ENCODE data around the gene XYLB. TPM values are rescaled to one million over a fixed set of nuclear protein-coding genes. Genes with fewer than 3 reads are reported as not detected.

The XYLB gene
- total RNA-seq, 2 donors from 2014 or later = 4.7 to 6.3 TPM

- peaks cover 2% of the 10 kb centered on the region for H3K9me3 ChIP-seq (ENCODE audit: control insufficient read depth, low read length)
- no peak for DNase-seq
- H3K27ac ChIP-seq (ENCODE audit: low read depth, low read length) = no peak overlapping the region
- peaks cover 4% of the 10 kb centered on the region for H3K36me3 Mint-ChIP-seq (ENCODE audit: low read depth)
- H3K4me1 Mint-ChIP-seq = peaks cover 31% of the 10 kb centered on the region
- H3K4me1 ChIP-seq (ENCODE audit: control insufficient read depth, insufficient read depth, low read length) = peaks cover 9% of the 10 kb centered on the region
- H3K4me3 Mint-ChIP-seq = no peak overlapping the region
- no peak overlapping the region for H3K4me3 ChIP-seq (ENCODE audit: low read length)
- no peaks in the 10 kb centered on the region for H3K27me3 ChIP-seq (ENCODE audit: control insufficient read depth, insufficient read depth, low read length, poor library complexity, severe bottlenecking)
- TF ChIP-seq, protein P1, sequence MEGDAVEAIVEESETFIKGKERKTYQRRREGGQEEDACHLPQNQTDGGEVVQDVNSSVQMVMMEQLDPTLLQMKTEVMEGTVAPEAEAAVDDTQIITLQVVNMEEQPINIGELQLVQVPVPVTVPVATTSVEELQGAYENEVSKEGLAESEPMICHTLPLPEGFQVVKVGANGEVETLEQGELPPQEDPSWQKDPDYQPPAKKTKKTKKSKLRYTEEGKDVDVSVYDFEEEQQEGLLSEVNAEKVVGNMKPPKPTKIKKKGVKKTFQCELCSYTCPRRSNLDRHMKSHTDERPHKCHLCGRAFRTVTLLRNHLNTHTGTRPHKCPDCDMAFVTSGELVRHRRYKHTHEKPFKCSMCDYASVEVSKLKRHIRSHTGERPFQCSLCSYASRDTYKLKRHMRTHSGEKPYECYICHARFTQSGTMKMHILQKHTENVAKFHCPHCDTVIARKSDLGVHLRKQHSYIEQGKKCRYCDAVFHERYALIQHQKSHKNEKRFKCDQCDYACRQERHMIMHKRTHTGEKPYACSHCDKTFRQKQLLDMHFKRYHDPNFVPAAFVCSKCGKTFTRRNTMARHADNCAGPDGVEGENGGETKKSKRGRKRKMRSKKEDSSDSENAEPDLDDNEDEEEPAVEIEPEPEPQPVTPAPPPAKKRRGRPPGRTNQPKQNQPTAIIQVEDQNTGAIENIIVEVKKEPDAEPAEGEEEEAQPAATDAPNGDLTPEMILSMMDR (conservative IDR thresholded peaks at IDR 0.05) = no peak
- no peak overlapping the region for H3K27ac Mint-ChIP-seq
- WGBS, 2 experiments (ENCODE audit: insufficient coverage in 1 of 2, insufficient read length in 1 of 2) = 94 to 95% methylated on average over 7 to 13 of the region's 13 CpGs
- no peaks in the 10 kb centered on the region for H3K27me3 Mint-ChIP-seq (ENCODE audit: insufficient read depth)
- H3K9ac ChIP-seq (ENCODE audit: extremely low read depth, low read length, poor library complexity, severe bottlenecking) = no peak overlapping the region
- H3K9me3 Mint-ChIP-seq = no peaks in the 10 kb centered on the region
- peaks cover 3% of the 10 kb centered on the region for H3K36me3 ChIP-seq (ENCODE audit: control insufficient read depth, insufficient read depth, low read length)
Observed at GRCh38 chr3:38458796-38459498, 112.4 kb downstream of the XYLB start.

DNA sequence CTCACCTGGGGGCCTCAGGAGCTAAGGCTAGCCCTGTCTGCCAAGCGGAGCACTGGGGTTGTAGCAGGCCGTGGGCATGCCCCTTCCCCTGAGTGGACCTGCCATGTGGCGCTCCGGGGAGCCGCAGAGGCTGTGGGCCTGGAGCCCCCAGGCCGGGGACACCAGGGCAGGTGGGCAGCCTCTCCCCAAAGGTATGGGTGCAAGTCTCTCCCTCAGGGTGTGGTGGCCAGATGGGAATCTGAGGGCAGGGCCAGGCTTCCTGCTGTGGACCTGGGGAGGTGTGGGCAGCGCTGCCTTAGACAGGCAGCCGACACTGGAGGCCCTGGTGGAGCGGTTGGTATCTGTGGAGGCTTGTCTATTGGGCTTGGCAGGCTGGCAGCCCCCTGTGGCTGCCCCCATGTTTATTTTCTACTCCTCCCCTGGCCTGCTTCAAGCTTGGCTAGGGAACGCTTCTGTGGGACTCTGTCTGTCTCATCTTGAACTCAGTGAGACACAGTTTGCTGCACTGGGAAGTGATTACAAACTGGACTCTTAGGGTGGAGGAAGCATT is 113.0 kb downstream of the XYLB start:
- Histone ChIP-seq H3K27ac (ENCODE audit: low read depth, low read length) (no peak overlapping the region), H3K4me3 (ENCODE audit: low read length) (no peak overlapping the region), H3K4me1 (ENCODE audit: control insufficient read depth, insufficient read depth, low read length) (peaks cover 9% of the 10 kb centered on the region), H3K36me3 (ENCODE audit: control insufficient read depth, insufficient read depth, low read length) (peaks cover 3% of the 10 kb centered on the region), H3K9me3 (ENCODE audit: control insufficient read depth, low read length) (peaks cover 8% of the 10 kb centered on the region), H3K27me3 (ENCODE audit: control insufficient read depth, insufficient read depth, low read length, poor library complexity, severe bottlenecking) (no peaks in the 10 kb centered on the region), H3K9ac (ENCODE audit: extremely low read depth, low read length, poor library complexity, severe bottlenecking) (peak overlapping the region; percentile 3)
- H3K4me3 Mint-ChIP-seq = no peak overlapping the region
- no peak for DNase-seq
- no peak overlapping the region for H3K27ac Mint-ChIP-seq
- TF ChIP-seq, protein P1 (conservative IDR thresholded peaks at IDR 0.05) = no peak
- H3K27me3 Mint-ChIP-seq (ENCODE audit: insufficient read depth) = no peaks in the 10 kb centered on the region
- WGBS, 2 experiments (ENCODE audit: insufficient coverage in 1 of 2, insufficient read length in 1 of 2) = 94 to 96% methylated on average over 5 to 10 of the region's 10 CpGs
- peaks cover 9% of the 10 kb centered on the region for H3K36me3 Mint-ChIP-seq (ENCODE audit: low read depth)
- H3K4me1 Mint-ChIP-seq = peaks cover 31% of the 10 kb centered on the region
- peaks cover 5% of the 10 kb centered on the region for H3K9me3 Mint-ChIP-seq

DNA sequence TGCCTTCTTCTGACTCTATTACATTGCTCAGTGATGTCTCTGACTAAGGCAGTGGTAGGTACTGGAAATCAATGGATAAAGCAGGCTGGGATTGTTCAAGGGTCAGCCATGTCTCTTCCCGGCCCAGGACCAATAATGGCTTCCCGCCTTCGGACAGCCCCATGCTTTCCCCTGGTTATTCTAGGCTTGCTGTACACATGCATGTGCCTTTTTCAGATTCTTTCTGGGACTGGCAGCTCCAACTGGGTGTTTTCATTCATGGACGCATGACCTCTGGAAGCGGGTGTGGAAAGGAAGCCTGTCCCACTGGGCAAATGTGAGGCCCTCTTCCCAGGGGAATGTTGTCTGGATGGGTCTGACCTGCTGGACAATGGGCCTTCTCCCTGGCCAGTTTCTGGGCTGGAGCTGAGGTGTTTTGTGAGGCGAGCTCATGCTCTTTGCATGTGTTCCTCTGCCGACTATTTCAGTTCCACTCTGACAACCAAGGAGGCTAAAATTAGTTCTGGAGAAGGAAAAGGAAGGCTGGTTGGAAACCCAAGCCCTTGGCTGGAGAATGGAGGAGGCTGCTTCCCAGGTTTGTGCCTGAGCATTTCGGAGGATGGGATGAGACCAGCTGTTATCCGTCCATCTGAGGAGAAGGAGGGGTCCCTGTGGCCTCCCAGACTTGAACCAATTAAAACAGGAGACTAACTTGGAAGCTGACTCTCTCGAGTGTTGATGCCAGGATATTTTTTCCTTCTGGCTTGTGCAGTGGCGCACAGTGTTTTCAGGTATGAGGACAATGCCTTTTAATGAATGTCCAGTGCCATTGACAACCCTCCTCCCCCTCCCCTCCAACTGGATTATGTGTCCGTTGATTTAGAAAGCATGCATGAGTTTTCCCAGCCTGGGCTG is 114.0 kb downstream of the XYLB start:
- peaks cover 10% of the 10 kb centered on the region for H3K9me3 Mint-ChIP-seq
- peaks cover 9% of the 10 kb centered on the region for H3K4me1 ChIP-seq (ENCODE audit: control insufficient read depth, insufficient read depth, low read length)
- peaks cover 3% of the 10 kb centered on the region for H3K36me3 ChIP-seq (ENCODE audit: control insufficient read depth, insufficient read depth, low read length)
- H3K4me3 ChIP-seq (ENCODE audit: low read length) = no peak overlapping the region
- no peak for DNase-seq
- no peak overlapping the region for H3K4me3 Mint-ChIP-seq
- H3K27ac ChIP-seq (ENCODE audit: low read depth, low read length) = no peak overlapping the region
- no peak overlapping the region for H3K27ac Mint-ChIP-seq
- H3K9ac ChIP-seq (ENCODE audit: extremely low read depth, low read length, poor library complexity, severe bottlenecking) = no peak overlapping the region
- TF ChIP-seq, protein P1 (conservative IDR thresholded peaks at IDR 0.05) = no peak
- peaks cover 31% of the 10 kb centered on the region for H3K4me1 Mint-ChIP-seq
- peaks cover 13% of the 10 kb centered on the region for H3K36me3 Mint-ChIP-seq (ENCODE audit: low read depth)
- H3K27me3 ChIP-seq (ENCODE audit: control insufficient read depth, insufficient read depth, low read length, poor library complexity, severe bottlenecking) = no peaks in the 10 kb centered on the region
- H3K9me3 ChIP-seq (ENCODE audit: control insufficient read depth, low read length) = peaks cover 19% of the 10 kb centered on the region
- WGBS, 2 experiments (ENCODE audit: insufficient coverage in 1 of 2, insufficient read length in 1 of 2) = 93 to 94% methylated on average over 12 of the region's 12 CpGs
- H3K27me3 Mint-ChIP-seq (ENCODE audit: insufficient read depth) = no peaks in the 10 kb centered on the region

Other genes starting within 250 kb of the XYLB start
- gene ACAA1, start 209.7 kb upstream of the XYLB start, total RNA-seq = 10 to 100 TPM; 40.1 to 43.7 TPM
- gene MYD88, start 208.1 kb upstream of the XYLB start, total RNA-seq = 10 to 100 TPM; 16.2 to 18.8 TPM
- gene OXSR1, start 181.2 kb upstream of the XYLB start, total RNA-seq = 10 to 100 TPM; 41.9 to 55.5 TPM
- under 1 TPM; 0.13 to 0.33 TPM for gene SLC22A13, start 81.0 kb upstream of the XYLB start, total RNA-seq
- under 1 TPM in 1 of 2 donors, not detected in 1; 0.20 TPM for gene SLC22A14, start 64.5 kb upstream of the XYLB start, total RNA-seq
- gene ACVR2B, start 107.1 kb downstream of the XYLB start, total RNA-seq = 100 to 1,000 TPM; 108 to 112 TPM
- 10 to 100 TPM; 11.9 to 13.8 TPM for gene EXOG, start 149.6 kb downstream of the XYLB start, total RNA-seq

Measured in endodermal cell (in vitro differentiated cells).